Progenitor cell of endocrine pancreas (in vitro differentiated cells): Measurements from ENCODE around the gene HEATR3. TPM values are rescaled to one million over a fixed set of nuclear protein-coding genes. Genes with fewer than 3 reads are reported as not detected.

Experiments used
- DNase-seq: peaks from one replicate; pipeline ENCODE4 v3.0.0; 2021; ENCODE audit warnings: low spot score; ENCODE audit not compliant: unreplicated experiment
- H3K27ac Mint-ChIP-seq: 2 replicates; pipeline ENCODE4 v1.8.0; 2021; ENCODE audit warnings: mild to moderate bottlenecking, moderate library complexity, mixed read lengths
- H3K27me3 Mint-ChIP-seq: 2 replicates; pipeline ENCODE4 v1.8.0; 2021; ENCODE audit warnings: mixed read lengths
- H3K36me3 Mint-ChIP-seq: 2 replicates; pipeline ENCODE4 v1.8.0; 2022; ENCODE audit warnings: mixed read lengths; ENCODE audit not compliant: insufficient read depth
- H3K4me1 Mint-ChIP-seq: 2 replicates; pipeline ENCODE4 v1.8.0; 2021; ENCODE audit warnings: low read depth, mixed read lengths
- H3K4me3 Mint-ChIP-seq: 2 replicates; pipeline ENCODE4 v1.8.0; 2021; ENCODE audit warnings: low read depth, mild to moderate bottlenecking, moderate library complexity, mixed read lengths
- H3K9me3 Mint-ChIP-seq: 2 replicates; pipeline ENCODE4 v1.8.0; 2021; ENCODE audit warnings: low read depth, mixed read lengths
- CTCF ChIP-seq: fragments of 200-600 bp; sonication (generic); IDR thresholded peaks from one replicate; pipeline ENCODE4 v1.5.0; 2021; ENCODE audit warnings: antibody characterized with exemption, mild to moderate bottlenecking; ENCODE audit not compliant: unreplicated experiment
- total RNA-seq: library from RNA; stranded (reverse); gene quantifications from 2 replicates; pipeline ENCODE4 v1.2.1, GENCODE V29; 2021

Gene HEATR3
- total RNA-seq, 1 donor from 2014 or later: 18.1 TPM

GRCh38 chr16:50088302-50088701 is 22.5 kb downstream of the HEATR3 start:
- no peak overlapping the region for H3K27ac Mint-ChIP-seq

GRCh38 chr16:50092891-50093290 is 27.1 kb downstream of the HEATR3 start:
- Mint-ChIP-seq H3K9me3 (no peaks in the 10 kb centered on the region), H3K4me1 (no peaks in the 10 kb centered on the region), H3K4me3 (no peak overlapping the region), H3K36me3 (peaks cover 9% of the 10 kb centered on the region), H3K27me3 (no peaks in the 10 kb centered on the region), H3K27ac (no peak overlapping the region)
- no peak for TF ChIP-seq CTCF
- no peak for DNase-seq

More at GRCh38 chr16:50088302-50088701, 22.5 kb downstream of the HEATR3 start:
- Mint-ChIP-seq H3K27me3 (no peaks in the 10 kb centered on the region), H3K4me1 (no peaks in the 10 kb centered on the region), H3K4me3 (no peak overlapping the region), H3K36me3 (peaks cover 16% of the 10 kb centered on the region), H3K9me3 (no peaks in the 10 kb centered on the region)
- TF ChIP-seq CTCF: no peak
- DNase-seq: no peak

DNA sequence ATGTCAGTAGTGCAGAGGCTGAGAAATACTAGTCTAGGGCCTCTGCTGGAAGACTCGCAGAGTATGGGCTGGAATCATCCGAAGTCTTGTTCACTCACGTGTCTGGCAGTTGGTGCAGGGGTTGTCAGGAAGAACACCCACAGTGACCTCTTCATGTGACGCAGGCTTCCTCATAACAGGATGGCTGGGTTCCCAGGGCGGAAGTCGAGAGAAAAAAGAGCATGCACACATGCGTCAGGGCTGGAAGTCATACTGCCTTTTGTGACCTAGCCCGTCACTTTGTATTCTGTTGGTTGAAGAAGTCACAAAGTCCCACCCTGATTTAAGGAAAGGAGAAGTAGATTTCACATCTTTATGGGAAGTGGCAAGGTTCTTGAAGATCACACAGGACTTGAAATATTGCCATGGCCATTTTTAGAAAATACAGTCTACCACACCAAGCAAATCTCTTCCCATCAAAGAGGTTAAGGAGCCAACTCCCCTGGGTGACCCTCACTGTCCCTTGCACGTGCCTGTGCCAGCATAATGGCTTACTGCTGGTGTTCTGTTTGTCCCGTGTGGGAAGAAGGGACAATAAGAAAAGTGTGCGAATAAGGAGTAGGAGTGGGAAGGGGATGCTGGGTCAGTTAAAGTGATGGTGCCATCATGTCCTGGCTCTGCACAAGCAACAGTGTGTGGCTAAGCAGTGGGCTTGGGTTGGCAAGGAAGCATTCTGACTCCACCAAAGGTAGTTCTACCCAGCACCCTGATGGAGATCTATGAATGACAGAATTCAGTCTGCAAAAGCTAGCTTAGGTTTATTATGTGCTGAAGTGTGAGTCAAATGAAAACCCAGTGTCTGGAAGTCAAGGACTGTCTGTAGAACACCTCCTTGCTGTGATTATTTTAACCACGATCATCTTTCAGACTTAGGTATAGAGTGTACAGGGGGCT is 28.1 kb downstream of the HEATR3 start:
- H3K4me3 Mint-ChIP-seq: no peak overlapping the region
- no peaks in the 10 kb centered on the region for H3K27me3 Mint-ChIP-seq
- no peak for TF ChIP-seq CTCF
- H3K9me3 Mint-ChIP-seq: no peaks in the 10 kb centered on the region
- no peaks in the 10 kb centered on the region for H3K4me1 Mint-ChIP-seq
- DNase-seq: no peak
- H3K36me3 Mint-ChIP-seq: peaks cover 7% of the 10 kb centered on the region
- no peak overlapping the region for H3K27ac Mint-ChIP-seq

- no peak for DNase-seq
- TF ChIP-seq CTCF: no peak
- H3K4me3 Mint-ChIP-seq: no peak overlapping the region
- no peaks in the 10 kb centered on the region for H3K4me1 Mint-ChIP-seq
- H3K9me3 Mint-ChIP-seq: no peaks in the 10 kb centered on the region
- H3K36me3 Mint-ChIP-seq: peaks cover 11% of the 10 kb centered on the region
- no peaks in the 10 kb centered on the region for H3K27me3 Mint-ChIP-seq
- no peak overlapping the region for H3K27ac Mint-ChIP-seq
Observed at GRCh38 chr16:50096791-50097190, 31.0 kb downstream of the HEATR3 start.

GRCh38 chr16:50099957-50100648 is 34.3 kb downstream of the HEATR3 start:
- no peaks in the 10 kb centered on the region for H3K4me1 Mint-ChIP-seq

More at GRCh38 chr16:50099957-50100648, 34.3 kb downstream of the HEATR3 start:
- DNase-seq: no peak
- Mint-ChIP-seq H3K4me3 (no peak overlapping the region), H3K27ac (no peak overlapping the region), H3K9me3 (no peaks in the 10 kb centered on the region), H3K36me3 (peaks cover 13% of the 10 kb centered on the region), H3K27me3 (no peaks in the 10 kb centered on the region)
- no peak for TF ChIP-seq CTCF
